ENCODE data around the gene ADAMTS12.

Gene ADAMTS12

DNA sequence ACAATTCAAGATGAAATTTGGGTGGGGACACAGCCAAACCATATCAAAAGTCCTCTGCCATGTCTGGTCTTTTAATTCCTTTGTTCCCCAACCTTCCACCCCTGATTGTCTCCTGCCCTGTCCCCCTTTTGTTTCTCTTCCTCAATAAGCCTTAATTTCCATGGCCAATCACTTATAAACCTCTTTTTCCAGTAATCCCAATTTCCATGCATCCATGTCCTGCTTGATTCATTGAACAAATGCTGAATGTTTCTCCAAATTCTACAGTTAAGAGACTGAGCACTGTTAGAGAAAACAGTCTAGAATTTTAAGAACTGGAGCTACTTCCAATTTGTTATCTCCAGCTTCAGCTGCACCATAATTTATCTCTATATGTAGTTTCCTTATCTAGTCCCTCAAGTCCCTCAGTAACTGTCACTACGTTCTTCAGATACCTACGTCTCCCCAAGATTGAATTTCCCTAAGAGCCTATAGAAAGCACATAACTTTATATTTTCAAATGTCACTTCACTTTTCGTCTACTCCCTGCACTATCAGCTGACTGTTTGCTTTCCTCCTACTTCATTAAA lies 416.8 kb downstream of the ADAMTS12 start:
- no peak for DNase-seq (ENCODE audit: low read depth)

DNA sequence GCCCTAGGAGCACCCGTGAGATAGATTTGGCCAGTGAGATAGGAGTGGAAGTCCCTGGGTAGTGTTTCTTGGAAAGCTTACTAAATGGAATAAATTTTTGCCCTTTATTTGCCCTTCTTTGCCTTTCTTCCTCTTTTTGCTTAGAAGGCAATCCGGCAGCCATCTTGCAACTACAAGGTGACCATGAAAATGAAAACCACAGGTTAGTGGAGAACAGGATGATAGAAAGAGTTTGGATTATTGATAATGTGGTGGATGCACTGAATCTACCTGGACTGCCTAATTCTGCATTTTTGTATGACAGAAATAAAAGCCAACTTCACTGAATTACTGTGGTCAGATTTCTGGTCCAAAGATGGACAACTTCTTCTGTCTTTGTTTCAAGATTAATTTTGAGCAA lies 417.8 kb downstream of the ADAMTS12 start:
- no peak for DNase-seq (ENCODE audit: low read depth)
